Fibroblast of lung (primary cell): ENCODE measurements around the gene TRIM62. TPM values are rescaled to one million over a fixed set of nuclear protein-coding genes. Genes with fewer than 3 reads are reported as not detected.

Source experiments
- DNase-seq, 2 donors: peaks; one replicate each; pipeline versions ENCODE4 v3.0.0 to v3.0.0-alpha.2; 2010; ENCODE audit warnings: low read depth in 2 of 2
- H2AFZ ChIP-seq: 2 replicates; pipeline ENCODE4 v1.5.1; 2012; ENCODE audit warnings: low read length, control low read depth, inconsistent platforms
- H3K27ac ChIP-seq: 2 replicates; pipeline ENCODE4 v1.5.1; 2011; ENCODE audit warnings: low read length, control low read depth; ENCODE audit not compliant: insufficient read depth
- H3K27me3 ChIP-seq: 2 replicates; pipeline ENCODE4 v1.5.1; 2011; ENCODE audit warnings: mild to moderate bottlenecking, low read length; ENCODE audit not compliant: control insufficient read depth, insufficient read depth
- H3K36me3 ChIP-seq: 2 replicates; pipeline ENCODE4 v1.5.1; 2011; ENCODE audit warnings: low read length; ENCODE audit not compliant: control insufficient read depth, insufficient read depth
- H3K4me1 ChIP-seq: 2 replicates; pipeline ENCODE4 v1.5.1; 2011; ENCODE audit warnings: low read length; ENCODE audit not compliant: control insufficient read depth, insufficient read depth; ENCODE audit errors: extremely low read depth
- H3K4me2 ChIP-seq: 2 replicates; pipeline ENCODE4 v1.5.1; 2011; ENCODE audit warnings: low read length, control low read depth; ENCODE audit not compliant: insufficient read depth; ENCODE audit errors: extremely low read depth
- H3K4me3 ChIP-seq, 4 experiments: fragments of 200-600 bp in 1 of 4; sonication (generic) in 1 of 4; replicated peaks in 1 of 4; 2 replicates each; pipeline ENCODE4 v1.5.1; 2011 to 2016; ENCODE audit warnings: low read length in 4 of 4, low read depth in 3 of 4, mild to moderate bottlenecking in 3 of 4, control low read depth in 2 of 4, inconsistent platforms in 1 of 4, mixed read lengths in 1 of 4; ENCODE audit not compliant: insufficient read depth in 1 of 4; ENCODE audit errors: control extremely low read depth in 1 of 4
- H3K79me2 ChIP-seq: 2 replicates; pipeline ENCODE4 v1.5.1; 2012; ENCODE audit warnings: mild to moderate bottlenecking, low read length, inconsistent platforms; ENCODE audit not compliant: control insufficient read depth, insufficient read depth
- H3K9ac ChIP-seq: 2 replicates; pipeline ENCODE4 v1.5.1; 2011; ENCODE audit warnings: mild to moderate bottlenecking, low read length, control low read depth; ENCODE audit not compliant: insufficient read depth
- H3K9me3 ChIP-seq: 2 replicates; pipeline ENCODE4 v1.5.1; 2012; ENCODE audit warnings: low read depth, low read length; ENCODE audit not compliant: control insufficient read depth, insufficient read depth
- H4K20me1 ChIP-seq: 2 replicates; pipeline ENCODE4 v1.5.1; 2011; ENCODE audit warnings: low read length; ENCODE audit not compliant: control insufficient read depth, insufficient read depth; ENCODE audit errors: extremely low read depth
- EZH2 ChIP-seq: IDR thresholded peaks from 2 replicates; pipeline ENCODE4 v1.5.1; 2012; ENCODE audit warnings: low read length, control low read depth, mild to moderate bottlenecking; ENCODE audit errors: missing control alignments
- polyA plus RNA-seq, 2 donors: library from polyadenylated mRNA; depleted of rRNA in 1 of 2; stranded (reverse) in 1 of 2; unstranded in 1 of 2; fragments of >200 nt; gene quantifications; 2 replicates each; pipeline ENCODE4 v1.2.1, GENCODE V29; 2011 to 2012; ENCODE audit warnings: missing spikeins in 1 of 2
- total RNA-seq: library from RNA; depleted of rRNA; stranded (reverse); fragments of >200 nt; gene quantifications from 2 replicates; pipeline ENCODE4 v1.2.1, GENCODE V29; 2014
- TF ChIP-seq, protein P1 (sequence below), 2 donors: IDR thresholded peaks in 1 of 2; conservative IDR thresholded peaks in 1 of 2; 1 replicate in 1 of 2; 2 replicates in 1 of 2; pipeline ENCODE4 v1.5.1; 2011 to 2012; ENCODE audit warnings: low read length in 2 of 2, control low read depth in 1 of 2, inconsistent platforms in 1 of 2, low read depth in 1 of 2, mild to moderate bottlenecking in 1 of 2

TRIM62 gene
- total and polyA plus RNA-seq, 2 donors (not counting 1 experiment from before 2014, with no cell fraction given), result 1.8 to 2.4 TPM

GRCh38 chr1:33186936-33187335 lies 5.1 kb upstream of the TRIM62 start:
- TF ChIP-seq, protein P1, sequence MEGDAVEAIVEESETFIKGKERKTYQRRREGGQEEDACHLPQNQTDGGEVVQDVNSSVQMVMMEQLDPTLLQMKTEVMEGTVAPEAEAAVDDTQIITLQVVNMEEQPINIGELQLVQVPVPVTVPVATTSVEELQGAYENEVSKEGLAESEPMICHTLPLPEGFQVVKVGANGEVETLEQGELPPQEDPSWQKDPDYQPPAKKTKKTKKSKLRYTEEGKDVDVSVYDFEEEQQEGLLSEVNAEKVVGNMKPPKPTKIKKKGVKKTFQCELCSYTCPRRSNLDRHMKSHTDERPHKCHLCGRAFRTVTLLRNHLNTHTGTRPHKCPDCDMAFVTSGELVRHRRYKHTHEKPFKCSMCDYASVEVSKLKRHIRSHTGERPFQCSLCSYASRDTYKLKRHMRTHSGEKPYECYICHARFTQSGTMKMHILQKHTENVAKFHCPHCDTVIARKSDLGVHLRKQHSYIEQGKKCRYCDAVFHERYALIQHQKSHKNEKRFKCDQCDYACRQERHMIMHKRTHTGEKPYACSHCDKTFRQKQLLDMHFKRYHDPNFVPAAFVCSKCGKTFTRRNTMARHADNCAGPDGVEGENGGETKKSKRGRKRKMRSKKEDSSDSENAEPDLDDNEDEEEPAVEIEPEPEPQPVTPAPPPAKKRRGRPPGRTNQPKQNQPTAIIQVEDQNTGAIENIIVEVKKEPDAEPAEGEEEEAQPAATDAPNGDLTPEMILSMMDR (conservative IDR thresholded peaks at IDR 0.05 in 1 of 2, IDR thresholded peaks at IDR 0.05 in 1 of 2; ENCODE audit: low read depth in 1 of 2, low read length in 2 of 2), result no peak
- TF ChIP-seq EZH2, result no peak

DNA sequence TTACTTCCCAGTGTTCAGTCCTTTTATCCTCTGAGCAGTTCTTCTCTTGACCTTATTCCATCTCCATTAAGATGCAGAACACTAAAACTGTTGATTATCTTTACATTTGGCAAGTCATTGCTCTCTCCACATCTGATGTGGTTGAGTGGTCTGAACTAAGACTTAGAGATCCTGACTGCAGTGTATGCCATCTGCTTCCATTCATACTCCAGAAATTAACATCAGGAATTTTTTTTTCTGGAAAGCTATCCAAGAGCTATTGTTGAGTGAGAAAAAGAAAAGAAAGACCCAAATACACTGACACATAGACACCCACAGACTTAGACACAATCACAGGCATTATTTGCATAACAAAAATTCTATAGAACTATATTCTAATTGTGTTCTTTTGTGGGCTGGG lies 3.7 kb upstream of the TRIM62 start:
- TF ChIP-seq, protein P1 (conservative IDR thresholded peaks at IDR 0.05 in 1 of 2, IDR thresholded peaks at IDR 0.05 in 1 of 2; ENCODE audit: low read depth in 1 of 2, low read length in 2 of 2), result no peak
- no peak for TF ChIP-seq EZH2
- no peaks in the 10 kb centered on the region for H3K9me3 ChIP-seq

More at GRCh38 chr1:33186936-33187335, 5.1 kb upstream of the TRIM62 start:
- Histone ChIP-seq H4K20me1 (no peaks in the 10 kb centered on the region), H3K27ac (no peak overlapping the region), H3K4me1 (peaks cover 2% of the 10 kb centered on the region), H3K27me3 (peaks cover 3% of the 10 kb centered on the region), H3K4me3 (no peak overlapping the region), H3K9me3 (no peaks in the 10 kb centered on the region), H3K9ac (no peak overlapping the region), H3K4me2 (no peak overlapping the region), H3K36me3 (no peaks in the 10 kb centered on the region), H3K79me2 (no peaks in the 10 kb centered on the region), H2AFZ (no peak overlapping the region)
- no peak for DNase-seq

GRCh38 chr1:33183306-33183705 lies 1.5 kb upstream of the TRIM62 start:
- Histone ChIP-seq H3K9me3 (no peaks in the 10 kb centered on the region), H3K36me3 (no peaks in the 10 kb centered on the region), H3K79me2 (no peaks in the 10 kb centered on the region), H2AFZ (no peak overlapping the region), H3K9ac (no peak overlapping the region), H3K27me3 (peaks cover 3% of the 10 kb centered on the region), H3K4me3 (no peak overlapping the region), H3K4me2 (no peak overlapping the region), H3K4me1 (peaks cover 6% of the 10 kb centered on the region), H4K20me1 (no peaks in the 10 kb centered on the region), H3K27ac (no peak overlapping the region)
- DNase-seq, result no peak
- no peak for TF ChIP-seq EZH2

More for the DNA sequence above, 3.7 kb upstream of the TRIM62 start:
- Histone ChIP-seq H3K36me3 (no peaks in the 10 kb centered on the region), H3K4me2 (no peak overlapping the region), H2AFZ (no peak overlapping the region), H3K4me1 (peaks cover 2% of the 10 kb centered on the region), H3K79me2 (no peaks in the 10 kb centered on the region), H4K20me1 (no peaks in the 10 kb centered on the region), H3K9ac (no peak overlapping the region), H3K27ac (no peak overlapping the region), H3K4me3 (no peak overlapping the region), H3K27me3 (peaks cover 3% of the 10 kb centered on the region)
- DNase-seq, result no peak
